ENCODE measurements around the gene EN1. TPM values are rescaled to one million over a fixed set of nuclear protein-coding genes. Genes with fewer than 3 reads are reported as not detected.

EN1 gene
- total and polyA plus RNA-seq, 2 donors (not counting 3 experiments of a cell fraction or from before 2014, with no cell fraction given) = not detected

GRCh38 chr2:118794546-118794945 is 52.9 kb downstream of the EN1 start:
- no peak for TF ChIP-seq FOS (IDR thresholded peaks at IDR 0.05; ENCODE audit: borderline replicate concordance, insufficient read depth, low read length)
- TF ChIP-seq POLR2A (IDR thresholded peaks at IDR 0.05; ENCODE audit: low read depth, low read length) = no peak
- no peak for TF ChIP-seq MAX (IDR thresholded peaks at IDR 0.05; ENCODE audit: insufficient read depth, insufficient read length)
- no peak for TF ChIP-seq JUN (IDR thresholded peaks at IDR 0.05; ENCODE audit: borderline replicate concordance, insufficient read depth, insufficient read length, low read depth)
- no peak for TF ChIP-seq CTCF (IDR thresholded peaks at IDR 0.05; ENCODE audit: extremely low read depth in 1 of 2, insufficient read depth in 1 of 2, low read depth in 1 of 2, low read length in 2 of 2)
- no peak for TF ChIP-seq GATA2 (IDR thresholded peaks at IDR 0.05; ENCODE audit: insufficient read depth, insufficient read length, low read depth, low read length)
- TF ChIP-seq POLR2AphosphoS5 (IDR thresholded peaks at IDR 0.05; ENCODE audit: insufficient read depth, low read depth, low read length) = no peak
- FAIRE-seq (no peak), DNase-seq (ENCODE audit: low read depth, low spot score) (no peak)
- Histone ChIP-seq H3K27me3 (ENCODE audit: control insufficient read depth in 2 of 2, insufficient read depth in 2 of 2, low read length in 2 of 2) (no peaks in the 10 kb centered on the region), H3K27ac (ENCODE audit: insufficient read depth, low read depth, low read length) (no peak overlapping the region), H3K36me3 (ENCODE audit: control insufficient read depth in 2 of 2, extremely low read depth in 1 of 2, insufficient read depth in 2 of 2, low read length in 2 of 2) (no peaks in the 10 kb centered on the region), H3K4me3 (replicated peaks in 1 of 3; ENCODE audit: insufficient read depth in 1 of 3, low read depth in 1 of 3, low read length in 3 of 3) (no peak overlapping the region), H4K20me1 (replicated peaks; ENCODE audit: control insufficient read depth, extremely low read depth, insufficient read depth, low read length) (no peaks in the 10 kb centered on the region), H3K4me1 (ENCODE audit: control insufficient read depth, extremely low read depth, insufficient read depth, low read length) (no peaks in the 10 kb centered on the region), H3K9me3 (replicated peaks; ENCODE audit: control insufficient read depth, insufficient read depth, low read length) (no peaks in the 10 kb centered on the region), H3K4me2 (ENCODE audit: insufficient read depth, low read length) (no peak overlapping the region), H2AFZ (ENCODE audit: low read depth, low read length) (no peak overlapping the region), H3K9me1 (replicated peaks; ENCODE audit: control insufficient read depth, extremely low read depth, insufficient read depth, low read length) (no peaks in the 10 kb centered on the region), H3K79me2 (ENCODE audit: control insufficient read depth, insufficient read depth, low read length) (no peaks in the 10 kb centered on the region), H3K9ac (replicated peaks; ENCODE audit: extremely low read depth, insufficient read depth, low read length) (no peak overlapping the region)
- POLR2A ChIA-PET = no interaction called here
- dilution Hi-C loops (cut with MboI; ENCODE audit: extremely low pct_ligation_motif_present, low sequenced_read_pairs) (no loop called here), intact Hi-C loops (cut with micrococcal nuclease) (no loop called here)
- BruUV-seq (replicated peaks) = no TSS peak
- CTCF ChIA-PET = no interaction called here

Other genes starting within 250 kb of the EN1 start
- gene MARCO, start 94.5 kb upstream of the EN1 start, total RNA-seq = not detected in 2 replicates
- gene MARCO, start 94.5 kb upstream of the EN1 start, polyA plus RNA-seq = not detected in 2 replicates

Data from endothelial cell of umbilical vein (primary cell).